Hepatic stellate cell (primary cell): ENCODE results near the gene CELA3B.
A peak's percentile ranks its signal among the peaks of the same experiment; 100 is the strongest.
"Not testable (repeated sequence)": the region's sequence is repeated elsewhere in the genome, so short reads cannot be mapped to it uniquely, and the experiment has no call there.

Experiments used
- DNase-seq: peaks from one replicate; pipeline ENCODE4 v3.0.0; 2011; ENCODE audit warnings: low spot score

Gene CELA3B

DNA sequence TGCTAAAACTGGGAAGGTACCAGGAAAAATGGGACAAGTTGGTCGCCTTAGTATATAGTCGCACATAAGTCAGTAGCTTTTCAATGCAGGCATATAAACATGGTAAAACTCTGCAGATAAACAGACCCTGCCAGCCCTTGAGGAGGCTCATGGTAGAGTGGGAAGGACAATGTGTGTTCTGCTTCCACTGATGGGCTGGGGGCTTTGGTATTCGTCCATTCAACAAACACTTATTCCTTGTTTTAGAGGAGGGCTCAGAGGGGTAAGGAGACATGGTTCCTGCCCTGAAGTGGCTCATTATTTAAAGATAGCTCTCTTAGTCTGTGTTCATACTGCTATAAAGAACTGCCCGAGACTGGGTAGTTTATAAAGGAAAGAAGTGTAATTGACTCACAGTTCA lies 35.9 kb downstream of the CELA3B start:
- DNase-seq, result not testable (repeated sequence)

GRCh38 chr1:22014575-22015206 lies 37.9 kb downstream of the CELA3B start:
- DNase-seq, result not testable (repeated sequence)

DNA sequence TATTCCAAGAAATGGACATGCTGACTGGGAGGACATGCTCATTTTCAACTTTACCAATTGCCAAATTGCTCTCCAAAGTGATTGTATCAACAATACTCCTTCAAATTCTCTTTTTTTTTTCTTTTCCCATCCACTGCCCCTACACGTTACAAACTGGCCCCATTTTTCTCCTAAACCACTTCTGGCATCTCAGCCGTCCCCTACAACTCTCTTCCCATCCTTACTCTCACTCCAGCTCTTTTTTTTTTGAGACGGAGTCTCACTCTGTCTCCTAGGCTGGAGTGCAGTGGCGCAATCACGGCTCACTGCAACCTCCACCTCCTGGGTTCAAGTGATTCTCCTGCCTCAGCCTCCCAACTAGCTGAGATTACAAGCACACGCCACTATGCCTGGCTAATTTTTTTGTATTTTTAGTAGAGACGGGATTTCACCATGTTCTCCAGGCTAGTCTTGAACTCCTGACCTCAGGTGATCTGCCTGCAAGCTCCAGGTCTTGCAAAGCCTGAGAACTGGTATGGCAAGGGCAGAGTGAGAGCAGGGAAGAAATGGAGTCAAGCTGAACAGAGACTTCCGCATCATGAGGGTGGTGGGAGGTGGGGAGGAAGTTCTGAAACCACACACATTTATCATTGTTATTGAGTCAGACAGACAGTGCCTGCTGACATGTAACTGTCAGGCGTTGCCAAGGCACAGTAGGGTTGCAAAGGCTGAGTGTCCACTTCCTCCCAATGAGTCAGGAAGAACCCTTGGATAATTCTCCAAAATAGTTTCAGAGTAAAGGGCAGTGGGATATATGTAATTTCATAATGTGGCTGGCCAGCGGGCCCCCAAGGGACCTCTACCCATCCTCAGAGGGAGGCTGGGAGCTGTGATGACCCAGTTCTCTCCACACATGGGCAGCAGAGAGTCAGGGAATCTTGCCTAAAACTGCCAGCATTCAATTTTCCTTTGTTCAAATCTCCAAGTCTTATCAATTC lies 42.0 kb downstream of the CELA3B start:
- peak; percentile 82 for DNase-seq

DNA sequence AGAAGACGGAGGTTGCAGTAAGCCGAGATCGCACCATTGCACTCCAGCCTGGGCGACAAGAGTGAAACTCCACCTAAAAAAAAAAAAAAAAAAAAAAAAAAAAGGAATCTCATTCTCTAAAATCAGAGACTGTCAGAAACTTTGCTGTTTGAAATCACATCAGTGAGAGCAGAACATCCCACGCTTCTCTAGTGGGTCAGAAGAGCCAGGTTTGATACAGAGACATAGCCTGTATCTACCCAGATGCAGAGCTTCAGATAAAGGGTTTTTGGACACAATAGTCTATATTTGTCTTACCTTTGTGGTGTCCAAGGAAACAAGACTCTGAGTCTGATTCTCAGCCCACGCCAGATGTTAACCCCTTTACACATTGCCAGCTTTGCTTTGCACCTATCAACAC lies 44.2 kb downstream of the CELA3B start:
- DNase-seq, result no peak

- DNase-seq, result peak; percentile 77
Observed at GRCh38 chr1:22024485-22025367, 47.9 kb downstream of the CELA3B start.

GRCh38 chr1:22025368-22026155 lies 48.7 kb downstream of the CELA3B start:
- DNase-seq, result peak; percentile 85

- no peak for DNase-seq
Observed at GRCh38 chr1:22026924-22027289, 50.1 kb downstream of the CELA3B start.

GRCh38 chr1:22030057-22030456 lies 53.2 kb downstream of the CELA3B start:
- no peak for DNase-seq

GRCh38 chr1:22030473-22030872 lies 53.7 kb downstream of the CELA3B start:
- DNase-seq, result no peak

GRCh38 chr1:22031214-22031962 lies 54.6 kb downstream of the CELA3B start:
- no peak for DNase-seq

- not testable (repeated sequence) for DNase-seq
Observed at GRCh38 chr1:22034834-22035233, 58.0 kb downstream of the CELA3B start.

GRCh38 chr1:22037520-22037919 lies 60.7 kb downstream of the CELA3B start:
- DNase-seq, result no peak

- no peak for DNase-seq
Observed at GRCh38 chr1:22038036-22038435, 61.2 kb downstream of the CELA3B start.
